ENCODE measurements around the gene PRKCA. TPM values are rescaled to one million over a fixed set of nuclear protein-coding genes. Genes with fewer than 3 reads are reported as not detected.

PRKCA gene
- total RNA-seq, 1 experiment from 2014 or later: 29.5 TPM

- TF ChIP-seq PREB (CRISPR knock-in tag; IDR thresholded peaks at IDR 0.05; ENCODE audit: borderline replicate concordance): no peak
- TF ChIP-seq ZNF512 (CRISPR knock-in tag; IDR thresholded peaks at IDR 0.05; ENCODE audit: borderline replicate concordance): no peak
Observed at GRCh38 chr17:66753126-66753920, 450.9 kb downstream of the PRKCA start (continued).

GRCh38 chr17:66755101-66755943 lies 452.9 kb downstream of the PRKCA start:
- Mint-ChIP-seq H3K4me1 (peaks cover 6% of the 10 kb centered on the region), H3K9me3 (peaks cover 13% of the 10 kb centered on the region), H3K27me3 (ENCODE audit: low read depth) (no peaks in the 10 kb centered on the region), H3K36me3 (peaks cover 4% of the 10 kb centered on the region; the same call in 1 of the 2 replicates), H3K27ac (no peak overlapping the region), H3K4me3 (no peak overlapping the region)
- ATAC-seq (no peak), DNase-seq (ENCODE audit: low spot score) (no peak)
- ChIA-PET POLR2A (no interaction called here), CTCF (no interaction called here)
- TF ChIP-seq FOXK1 (CRISPR knock-in tag; IDR thresholded peaks at IDR 0.05): no peak
- TF ChIP-seq ESRRA (CRISPR knock-in tag; IDR thresholded peaks at IDR 0.05; ENCODE audit: borderline replicate concordance): no peak
- TF ChIP-seq ZBTB43 (CRISPR knock-in tag; IDR thresholded peaks at IDR 0.05): no peak
- TF ChIP-seq ZNF281 (CRISPR knock-in tag; IDR thresholded peaks at IDR 0.05): no peak
- TF ChIP-seq USF2 (CRISPR knock-in tag; IDR thresholded peaks at IDR 0.05): no peak
- TF ChIP-seq CREM (CRISPR knock-in tag; IDR thresholded peaks at IDR 0.05): no peak
- no peak for TF ChIP-seq TEAD4 (CRISPR knock-in tag; IDR thresholded peaks at IDR 0.05)
- TF ChIP-seq KAT7 (CRISPR knock-in tag; IDR thresholded peaks at IDR 0.05; ENCODE audit: borderline replicate concordance): no peak
- TF ChIP-seq JAZF1 (CRISPR knock-in tag; IDR thresholded peaks at IDR 0.05): no peak
- no peak for TF ChIP-seq OVOL2 (CRISPR knock-in tag; IDR thresholded peaks at IDR 0.05; ENCODE audit: borderline replicate concordance)
- TF ChIP-seq ETV6 (CRISPR knock-in tag; IDR thresholded peaks at IDR 0.05): no peak
- no peak for TF ChIP-seq HMGA2 (CRISPR knock-in tag; IDR thresholded peaks at IDR 0.05)

All from WTC11 (cell line).